Thyroid gland (tissue), 4 donors: ENCODE data around the gene NECTIN1. TPM values are rescaled to one million over a fixed set of nuclear protein-coding genes. Genes with fewer than 3 reads are reported as not detected.

ENCODE experiments used
- DNase-seq, 2 donors: peaks; one replicate each; pipeline ENCODE4 v3.0.0-alpha.2; 2019
- H3K27ac ChIP-seq, 3 donors: fragments of 200-600 bp; sonication (generic); 1 replicate in 2 of 3; 2 replicates in 1 of 3; pipeline ENCODE4 v1.5.1; 2016 to 2019; ENCODE audit warnings: mild to moderate bottlenecking in 1 of 3, moderate library complexity in 1 of 3
- H3K27me3 ChIP-seq: fragments of 200-600 bp; sonication (generic); one replicate; pipeline ENCODE4 v1.5.1; 2019
- H3K36me3 ChIP-seq, 2 donors: fragments of 200-600 bp; sonication (generic); one replicate each; pipeline ENCODE4 v1.5.1; 2016 to 2019
- H3K4me1 ChIP-seq, 2 donors: fragments of 200-600 bp; sonication (generic); one replicate each; pipeline ENCODE4 v1.5.1; 2017 to 2019
- H3K4me3 ChIP-seq, 3 donors: fragments of 200-600 bp; sonication (generic); replicated peaks in 1 of 3; 1 replicate in 2 of 3; 2 replicates in 1 of 3; pipeline ENCODE4 v1.5.1; 2016; ENCODE audit warnings: mild to moderate bottlenecking in 1 of 3
- H3K9me3 ChIP-seq: fragments of 200-600 bp; sonication (generic); one replicate; pipeline ENCODE4 v1.5.1; 2017
- CTCF ChIP-seq, 6 experiments: fragments of 200-600 bp in 3 of 6; fragments of 450-650 bp in 3 of 6; sonication (generic) in 3 of 6; IDR thresholded peaks; one replicate each; pipeline ENCODE4 v1.5.1; 2016 to 2019; ENCODE audit warnings: antibody characterized with exemption in 6 of 6, mild to moderate bottlenecking in 2 of 6, inconsistent platforms in 1 of 6, moderate library complexity in 1 of 6
- POLR2A ChIP-seq, 2 donors: fragments of 450-650 bp; IDR thresholded peaks; one replicate each; pipeline ENCODE4 v1.6.1; 2017; ENCODE audit warnings: antibody characterized with exemption in 2 of 2, mild to moderate bottlenecking in 2 of 2, moderate library complexity in 1 of 2
- WGBS, 2 donors: methylation state at CpG; one replicate each; pipeline ENCODE4 v1.1.5; 2017; 5-methylcytosine and 5-hydroxymethylcytosine counted together
- intact Hi-C: fragments of 100-400 bp; cut with DNase I; formaldehyde crosslinking; loops from one replicate; pipeline ENCODE4 v1.15.1; 2023
- total RNA-seq, 4 donors: library from RNA; depleted of rRNA; stranded (reverse); fragments of >200 nt; gene quantifications; one replicate each; pipeline ENCODE4 v1.2.3, GENCODE V29; 2016

The NECTIN1 gene
- total RNA-seq, 4 donors from 2014 or later = 0.94 to 5.3 (median 2.3) TPM

- H3K27me3 ChIP-seq = no peaks in the 10 kb centered on the region
- intact Hi-C loops = no loop called here
- no peaks in the 10 kb centered on the region for H3K4me1 ChIP-seq
- no peak for DNase-seq
- no peak overlapping the region for H3K27ac ChIP-seq
- no peak overlapping the region for H3K4me3 ChIP-seq
- no peak for TF ChIP-seq POLR2A (IDR thresholded peaks at IDR 0.05)
- TF ChIP-seq CTCF (IDR thresholded peaks at IDR 0.05) = no peak
- no peaks in the 10 kb centered on the region for H3K36me3 ChIP-seq
- H3K9me3 ChIP-seq = no peaks in the 10 kb centered on the region
- 87 to 89% methylated on average over 22 of the region's 22 CpGs for WGBS, 2 donors
Measured at GRCh38 chr11:119652907-119653659, 75.9 kb downstream of the NECTIN1 start.

- 69 to 72% methylated on average over 11 to 12 of the region's 12 CpGs for WGBS, 2 donors
- H3K27ac ChIP-seq = no peak overlapping the region
- intact Hi-C loops = no loop called here
Measured at GRCh38 chr11:119651802-119652584, 77.0 kb downstream of the NECTIN1 start.

GRCh38 chr11:119650251-119650650, 78.7 kb downstream of the NECTIN1 start:
- no peak for TF ChIP-seq CTCF (IDR thresholded peaks at IDR 0.05)
- no peak for TF ChIP-seq POLR2A (IDR thresholded peaks at IDR 0.05)
- H3K27ac ChIP-seq = no peak overlapping the region
- 56 to 72% methylated on average over 6 of the region's 6 CpGs for WGBS, 2 donors
- H3K4me1 ChIP-seq = no peaks in the 10 kb centered on the region
- no peaks in the 10 kb centered on the region for H3K36me3 ChIP-seq
- no peak for DNase-seq
- intact Hi-C loops = no loop called here
- H3K27me3 ChIP-seq = no peaks in the 10 kb centered on the region
- H3K4me3 ChIP-seq = no peak overlapping the region
- no peaks in the 10 kb centered on the region for H3K9me3 ChIP-seq

More at GRCh38 chr11:119651802-119652584, 77.0 kb downstream of the NECTIN1 start:
- DNase-seq = no peak
- Histone ChIP-seq H3K9me3 (no peaks in the 10 kb centered on the region), H3K4me3 (no peak overlapping the region), H3K27me3 (no peaks in the 10 kb centered on the region), H3K36me3 (no peaks in the 10 kb centered on the region), H3K4me1 (no peaks in the 10 kb centered on the region)
- TF ChIP-seq CTCF (IDR thresholded peaks at IDR 0.05) (no peak), POLR2A (IDR thresholded peaks at IDR 0.05) (no peak)

- Histone ChIP-seq H3K4me1 (no peaks in the 10 kb centered on the region), H3K36me3 (no peaks in the 10 kb centered on the region), H3K27ac (no peak overlapping the region), H3K4me3 (no peak overlapping the region), H3K27me3 (no peaks in the 10 kb centered on the region), H3K9me3 (no peaks in the 10 kb centered on the region)
- intact Hi-C loops = no loop called here
- 57 to 94% methylated on average over 2 of the region's 3 CpGs for WGBS, 2 donors
- TF ChIP-seq CTCF (IDR thresholded peaks at IDR 0.05) = no peak
- TF ChIP-seq POLR2A (IDR thresholded peaks at IDR 0.05) = no peak
- no peak for DNase-seq
Measured at GRCh38 chr11:119647254-119647653, 81.7 kb downstream of the NECTIN1 start.

GRCh38 chr11:119645018-119645417, 84.0 kb downstream of the NECTIN1 start:
- no peaks in the 10 kb centered on the region for H3K4me1 ChIP-seq
- TF ChIP-seq POLR2A (IDR thresholded peaks at IDR 0.05) = no peak
- TF ChIP-seq CTCF (IDR thresholded peaks at IDR 0.05) = no peak
- intact Hi-C loops = no loop called here
- no peaks in the 10 kb centered on the region for H3K9me3 ChIP-seq
- no peak overlapping the region for H3K4me3 ChIP-seq
- no peak for DNase-seq
- no peaks in the 10 kb centered on the region for H3K36me3 ChIP-seq
- 84% methylated on average over 3 to 5 of the region's 5 CpGs for WGBS, 2 donors
- H3K27me3 ChIP-seq = no peaks in the 10 kb centered on the region
- no peak overlapping the region for H3K27ac ChIP-seq
